Epithelial cell of proximal tubule (primary cell): Measurements from ENCODE around the gene PLA2G5. TPM values are rescaled to one million over a fixed set of nuclear protein-coding genes. Genes with fewer than 3 reads are reported as not detected.

Experiments
- DNase-seq: peaks from one replicate; pipeline ENCODE4 v3.0.0-alpha.2; 2011; ENCODE audit warnings: low read depth
- H3K4me3 ChIP-seq: 2 replicates; pipeline ENCODE4 v1.5.1; 2011; ENCODE audit warnings: low read depth, mild to moderate bottlenecking, low read length
- total RNA-seq: library from RNA; depleted of rRNA; stranded (reverse); fragments of >200 nt; gene quantifications from 2 replicates; pipeline ENCODE4 v1.2.3, GENCODE V29; 2015
- TF ChIP-seq, protein P1 (sequence below): conservative IDR thresholded peaks from 2 replicates; pipeline ENCODE4 v1.5.1; 2012; ENCODE audit warnings: low read depth, mild to moderate bottlenecking, low read length

The PLA2G5 gene
- total RNA-seq, 1 donor from 2014 or later: not detected

DNA sequence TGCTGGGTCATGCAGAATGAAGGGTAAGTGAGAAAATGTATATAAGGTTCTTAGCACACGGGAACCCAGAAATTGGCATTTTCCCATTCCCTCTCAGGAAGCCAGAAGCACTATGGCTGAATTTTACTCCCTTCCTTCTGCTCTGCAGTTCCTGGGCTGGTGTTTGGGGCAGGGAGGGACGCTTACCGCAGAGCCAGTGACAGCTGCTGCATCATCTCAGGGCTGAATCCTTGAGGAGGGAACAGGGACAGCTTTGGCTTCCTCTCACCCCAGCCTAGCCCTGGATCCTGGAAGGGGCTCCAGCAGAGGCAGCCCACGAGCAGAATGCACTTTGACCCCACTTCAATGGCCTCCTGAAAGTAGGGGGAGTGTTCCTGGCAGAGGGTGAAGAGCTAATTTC is 37.4 kb downstream of the PLA2G5 start:
- TF ChIP-seq, protein P1, sequence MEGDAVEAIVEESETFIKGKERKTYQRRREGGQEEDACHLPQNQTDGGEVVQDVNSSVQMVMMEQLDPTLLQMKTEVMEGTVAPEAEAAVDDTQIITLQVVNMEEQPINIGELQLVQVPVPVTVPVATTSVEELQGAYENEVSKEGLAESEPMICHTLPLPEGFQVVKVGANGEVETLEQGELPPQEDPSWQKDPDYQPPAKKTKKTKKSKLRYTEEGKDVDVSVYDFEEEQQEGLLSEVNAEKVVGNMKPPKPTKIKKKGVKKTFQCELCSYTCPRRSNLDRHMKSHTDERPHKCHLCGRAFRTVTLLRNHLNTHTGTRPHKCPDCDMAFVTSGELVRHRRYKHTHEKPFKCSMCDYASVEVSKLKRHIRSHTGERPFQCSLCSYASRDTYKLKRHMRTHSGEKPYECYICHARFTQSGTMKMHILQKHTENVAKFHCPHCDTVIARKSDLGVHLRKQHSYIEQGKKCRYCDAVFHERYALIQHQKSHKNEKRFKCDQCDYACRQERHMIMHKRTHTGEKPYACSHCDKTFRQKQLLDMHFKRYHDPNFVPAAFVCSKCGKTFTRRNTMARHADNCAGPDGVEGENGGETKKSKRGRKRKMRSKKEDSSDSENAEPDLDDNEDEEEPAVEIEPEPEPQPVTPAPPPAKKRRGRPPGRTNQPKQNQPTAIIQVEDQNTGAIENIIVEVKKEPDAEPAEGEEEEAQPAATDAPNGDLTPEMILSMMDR: no peak
- no peak overlapping the region for H3K4me3 ChIP-seq
- no peak for DNase-seq

DNA sequence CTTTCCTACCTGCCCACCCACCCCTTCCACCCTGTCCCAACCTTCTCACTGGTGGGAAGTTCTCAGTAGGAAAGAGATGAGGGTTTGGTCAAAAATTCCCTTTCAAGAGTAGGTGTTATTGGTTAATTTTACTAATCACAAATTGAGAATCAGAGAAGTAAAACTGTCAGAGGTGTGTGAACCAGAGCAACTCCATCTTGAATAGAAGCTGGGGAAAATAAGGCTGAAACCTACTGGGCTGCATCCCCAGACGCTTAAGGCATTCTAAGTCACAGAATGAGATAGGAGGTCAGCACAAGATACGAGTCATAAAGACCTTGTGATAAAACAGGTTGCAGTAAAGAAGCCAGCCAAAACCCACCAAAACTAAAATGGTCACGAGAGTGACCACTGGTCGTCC is 37.8 kb downstream of the PLA2G5 start:
- no peak overlapping the region for H3K4me3 ChIP-seq
- DNase-seq: no peak
- TF ChIP-seq, protein P1: no peak

DNA sequence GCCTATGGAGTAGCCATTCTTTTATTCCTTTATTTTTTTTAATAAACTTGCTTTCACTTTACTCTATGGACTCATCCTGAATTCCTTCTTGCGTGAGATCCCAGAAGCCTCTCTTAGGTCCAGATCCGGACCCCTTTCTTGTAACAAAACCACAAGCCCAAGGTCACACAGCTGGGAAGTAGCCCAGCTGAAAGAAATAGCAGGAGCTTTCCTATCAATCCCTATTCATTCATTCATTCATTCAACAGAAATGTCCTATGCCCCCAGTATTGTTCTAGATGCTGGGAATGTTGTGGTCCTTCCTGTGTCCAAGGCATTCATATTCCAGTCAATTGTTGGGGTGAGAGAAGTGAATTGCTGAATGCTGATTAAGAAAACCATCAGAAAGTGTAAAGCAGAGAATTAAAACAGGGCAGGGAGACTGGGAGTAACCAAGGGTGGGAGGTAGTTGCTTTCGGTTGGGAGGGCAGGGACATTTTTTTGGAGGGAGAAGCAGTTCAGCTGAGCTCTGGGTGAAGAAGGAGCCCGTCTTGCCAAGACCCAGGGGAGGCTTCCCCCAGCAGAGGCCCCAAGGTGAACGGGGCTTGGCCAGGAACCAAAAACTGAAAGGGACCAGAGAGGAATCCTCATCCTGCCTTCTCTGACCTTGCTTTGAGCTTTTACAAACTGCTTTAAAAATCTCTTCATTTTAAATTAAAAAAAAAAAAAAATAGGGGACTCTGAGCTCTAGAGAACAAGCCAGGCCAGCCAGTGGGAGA is 38.6 kb downstream of the PLA2G5 start:
- H3K4me3 ChIP-seq: no peak overlapping the region
- TF ChIP-seq, protein P1: no peak
- DNase-seq: no peak

DNA sequence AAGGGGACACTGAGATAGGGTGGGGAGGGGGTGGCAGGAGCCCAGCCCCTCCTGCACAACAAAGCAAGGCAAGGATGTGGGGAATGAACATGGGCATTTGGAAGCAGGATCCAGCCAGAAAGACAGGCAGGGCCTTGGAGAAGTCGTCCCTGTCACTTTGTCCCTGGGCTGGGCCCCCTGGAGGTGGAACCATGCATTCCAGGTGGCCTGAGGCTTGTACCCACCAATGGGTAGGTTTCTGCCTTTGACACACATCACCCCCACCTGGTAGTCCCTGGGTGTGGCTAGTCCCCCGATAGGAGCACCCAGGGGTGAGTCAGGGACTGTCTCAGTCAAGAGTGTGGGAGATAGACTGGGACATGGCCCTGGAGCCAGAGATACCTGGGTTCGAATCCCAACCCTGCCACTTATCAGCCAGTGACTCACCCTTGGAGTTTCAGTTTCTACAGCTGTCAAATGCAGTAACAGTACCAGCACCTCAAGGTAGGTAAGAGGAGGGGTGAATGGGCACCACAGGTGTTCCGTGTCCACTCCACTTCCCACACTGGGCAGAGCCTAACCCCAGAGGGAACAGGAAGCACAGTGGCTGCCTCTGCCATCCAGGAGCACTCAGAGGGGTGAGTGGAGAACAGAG is 39.3 kb downstream of the PLA2G5 start:
- no peak overlapping the region for H3K4me3 ChIP-seq
- TF ChIP-seq, protein P1: no peak
- no peak for DNase-seq

DNA sequence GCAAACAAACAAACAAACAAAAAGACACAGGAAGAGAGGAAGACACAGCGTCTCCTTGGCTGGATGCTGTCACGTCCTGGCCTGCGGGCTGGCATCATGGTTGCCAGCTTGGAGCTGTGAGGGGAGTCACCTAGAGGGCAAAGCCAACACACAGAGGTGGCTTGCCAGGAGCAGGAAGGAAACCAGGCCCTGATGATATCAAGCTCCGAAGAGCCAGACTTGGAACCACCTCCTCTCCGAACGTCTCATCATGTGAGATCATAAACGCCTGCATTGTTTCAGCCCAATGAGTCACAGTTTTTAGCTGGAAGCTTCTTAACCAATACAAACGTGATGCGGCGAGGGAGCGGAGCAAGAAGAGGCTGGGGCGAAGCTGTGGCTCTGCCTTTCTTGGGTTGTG is 40.7 kb downstream of the PLA2G5 start:
- TF ChIP-seq, protein P1: no peak
- no peak overlapping the region for H3K4me3 ChIP-seq
- no peak for DNase-seq

DNA sequence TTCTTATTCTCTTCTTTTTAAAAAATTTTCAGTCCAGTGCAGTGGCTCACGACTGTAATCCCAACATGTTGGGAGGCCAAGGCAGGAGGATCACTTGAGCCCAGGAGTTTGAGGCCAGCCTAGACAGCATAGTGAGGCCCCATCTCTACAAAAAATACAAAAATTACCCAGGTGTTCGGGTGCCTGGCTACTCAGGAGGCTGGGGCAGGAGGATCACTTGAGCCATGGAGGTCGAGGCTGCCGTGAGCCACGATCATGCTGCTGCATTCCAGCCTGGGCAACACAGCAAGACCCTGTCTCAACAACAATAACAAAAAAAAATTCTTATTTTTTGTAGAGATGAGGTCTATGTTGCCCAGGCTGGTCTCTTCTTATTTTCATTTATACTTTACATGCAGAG is 41.5 kb downstream of the PLA2G5 start:
- TF ChIP-seq, protein P1: no peak
- no peak overlapping the region for H3K4me3 ChIP-seq
- DNase-seq: no peak
